ENCODE data around the gene ZCCHC18.

The ZCCHC18 gene

GRCh38 chrX:104134583-104135261 lies 22.4 kb downstream of the ZCCHC18 start:
- no peak for DNase-seq

GRCh38 chrX:104135677-104136076 lies 23.4 kb downstream of the ZCCHC18 start:
- no peak for DNase-seq

- peak; percentile 53 for DNase-seq
Measured at GRCh38 chrX:104136241-104137019, 24.1 kb downstream of the ZCCHC18 start.

- DNase-seq = no peak
Measured at GRCh38 chrX:104137496-104137895, 25.2 kb downstream of the ZCCHC18 start.

DNA sequence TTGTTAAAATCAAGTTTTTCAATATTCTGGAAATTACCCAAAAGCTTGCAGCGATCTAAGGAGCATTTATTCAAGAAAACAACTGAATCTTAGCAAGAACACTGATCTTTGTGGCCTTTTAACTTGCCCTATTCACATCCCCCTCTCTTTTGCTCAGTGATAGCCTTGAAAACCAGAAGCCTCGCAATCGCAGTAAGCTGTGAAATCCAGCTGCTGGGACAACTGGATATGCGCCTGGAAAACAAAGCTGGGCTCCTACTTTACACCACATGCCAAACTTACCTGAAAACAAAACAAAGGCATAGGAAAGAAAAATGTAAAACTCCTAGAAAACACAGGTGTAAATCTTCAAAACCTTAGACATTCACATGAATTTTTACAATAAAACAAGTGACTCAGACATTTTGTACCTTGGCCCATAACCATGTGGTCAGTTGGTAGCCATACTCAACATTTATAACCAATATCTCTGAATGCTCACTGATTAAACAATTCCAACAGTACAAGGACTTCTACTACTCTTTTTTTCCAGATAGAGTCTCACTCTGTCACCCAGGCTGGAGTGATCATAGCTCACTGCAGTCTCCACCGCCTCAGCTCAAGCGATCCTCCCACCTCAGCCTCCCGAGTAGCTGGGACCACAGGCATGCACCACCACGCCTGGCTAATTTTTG lies 28.9 kb downstream of the ZCCHC18 start:
- DNase-seq = no peak

- DNase-seq = no peak
Measured at GRCh38 chrX:104151037-104151436, 38.7 kb downstream of the ZCCHC18 start.

DNA sequence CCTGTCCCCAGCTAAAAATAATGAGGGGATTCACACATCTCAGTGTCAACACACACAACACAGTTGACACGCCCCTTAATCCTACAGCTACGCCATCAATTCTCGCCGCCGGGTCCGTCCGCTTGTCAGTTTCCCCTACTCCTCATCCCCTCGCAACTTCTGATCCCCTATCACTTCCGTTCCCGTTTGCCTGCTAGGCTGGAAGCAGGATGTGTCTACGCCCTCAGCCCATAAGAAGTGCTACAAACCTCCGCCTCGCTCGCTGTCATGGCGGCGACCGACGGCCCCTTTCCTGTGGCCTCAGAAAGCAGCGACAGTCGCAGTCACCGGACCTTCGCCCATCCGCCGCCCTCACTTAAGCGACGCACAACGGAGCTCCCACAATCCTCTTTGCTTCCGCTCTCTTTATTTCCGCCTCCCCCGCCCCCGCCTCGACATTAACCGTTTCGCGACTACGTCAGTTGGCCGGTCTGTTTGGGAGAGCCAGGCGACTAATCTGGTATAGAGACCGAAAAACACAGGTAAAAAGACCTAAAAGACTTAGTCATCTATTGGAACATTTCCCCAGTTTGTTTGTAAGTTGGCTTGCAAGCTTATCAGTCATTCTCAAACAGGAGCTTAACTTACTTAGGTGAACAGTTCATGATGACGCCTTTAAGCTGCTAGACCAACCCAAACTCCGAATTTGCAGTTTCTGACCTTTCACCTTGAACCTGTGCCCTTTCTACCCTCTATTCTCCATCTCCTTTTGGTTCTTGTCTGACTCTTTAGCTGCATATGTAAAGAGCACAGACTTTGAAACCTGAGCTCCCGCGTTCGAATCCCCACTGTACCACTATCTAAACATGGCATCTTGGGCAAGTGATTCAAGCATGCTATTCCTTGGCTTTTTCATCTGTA lies 44.6 kb downstream of the ZCCHC18 start, which contains the start of gene SLC25A53:
Gene SLC25A53 (minus strand): TSS at position 380 of the 900 bp plus-strand sequence. CDS start 51,752 bp downstream, outside the sequence.
- peak; percentile 75 for DNase-seq

Measured in stimulated activated CD8-positive, alpha-beta memory T cell treated with anti-CD3 and anti-CD28 coated beads, Interleukin-4, amount 100 ng/mL, for 48 hours (primary cell).